Urinary bladder (tissue), 4 donors: Measurements from ENCODE around the gene EVPLL. TPM values are rescaled to one million over a fixed set of nuclear protein-coding genes. Genes with fewer than 3 reads are reported as not detected.
"Not testable (repeated sequence)": the region's sequence is repeated elsewhere in the genome, so short reads cannot be mapped to it uniquely, and the experiment has no call there.

Experiments used
- DNase-seq: peaks from one replicate; pipeline ENCODE4 v3.0.0-alpha.2; 2015; ENCODE audit errors: extremely low spot score
- H3K27ac ChIP-seq: one replicate; pipeline ENCODE4 v1.5.1; 2013; ENCODE audit warnings: low read depth, mild to moderate bottlenecking, moderate library complexity
- H3K36me3 ChIP-seq: one replicate; pipeline ENCODE4 v1.6.1; 2013; ENCODE audit warnings: mild to moderate bottlenecking, moderate library complexity; ENCODE audit not compliant: insufficient read depth
- H3K4me1 ChIP-seq: one replicate; pipeline ENCODE4 v1.6.1; 2013; ENCODE audit warnings: mild to moderate bottlenecking, moderate library complexity; ENCODE audit not compliant: insufficient read depth
- H3K4me3 ChIP-seq: one replicate; pipeline ENCODE4 v1.5.1; 2013; ENCODE audit warnings: low read depth, low read length
- WGBS: extraction: QIAGEN DNeasy Blood & Tissue Kit; methylation state at CpG from one replicate; pipeline ENCODE4 v1.1.7; 2013; 5-methylcytosine and 5-hydroxymethylcytosine counted together
- polyA plus RNA-seq: library from polyadenylated mRNA; stranded (reverse); fragments of 200-250 nt; gene quantifications from one replicate; pipeline ENCODE4 v1.2.3, GENCODE V29; 2013
- total RNA-seq: library from RNA; depleted of rRNA; stranded (reverse); fragments of >200 nt; gene quantifications from one replicate; pipeline ENCODE4 v1.2.3, GENCODE V29; 2014
- donor health status: healthy with polysubstance abuse.
- donor health status: healthy.

The EVPLL gene
- total RNA-seq (0.90 TPM), polyA plus RNA-seq (0.84 TPM)

GRCh38 chr17:18377437-18378204 lies at the start of gene EVPLL:
Gene EVPLL (plus strand): TSS chr17:18377778. CDS start chr17:18380938, 3,160 bp downstream.
- WGBS: 64% methylated on average over 20 of the region's 20 CpGs
- Histone ChIP-seq H3K4me1 (peaks cover 2% of the 10 kb centered on the region), H3K36me3 (no peaks in the 10 kb centered on the region), H3K27ac (peak within 1 kb of the TSS; percentile 81), H3K4me3 (no peak within 1 kb of the TSS)
- peak; percentile 60 for DNase-seq

DNA sequence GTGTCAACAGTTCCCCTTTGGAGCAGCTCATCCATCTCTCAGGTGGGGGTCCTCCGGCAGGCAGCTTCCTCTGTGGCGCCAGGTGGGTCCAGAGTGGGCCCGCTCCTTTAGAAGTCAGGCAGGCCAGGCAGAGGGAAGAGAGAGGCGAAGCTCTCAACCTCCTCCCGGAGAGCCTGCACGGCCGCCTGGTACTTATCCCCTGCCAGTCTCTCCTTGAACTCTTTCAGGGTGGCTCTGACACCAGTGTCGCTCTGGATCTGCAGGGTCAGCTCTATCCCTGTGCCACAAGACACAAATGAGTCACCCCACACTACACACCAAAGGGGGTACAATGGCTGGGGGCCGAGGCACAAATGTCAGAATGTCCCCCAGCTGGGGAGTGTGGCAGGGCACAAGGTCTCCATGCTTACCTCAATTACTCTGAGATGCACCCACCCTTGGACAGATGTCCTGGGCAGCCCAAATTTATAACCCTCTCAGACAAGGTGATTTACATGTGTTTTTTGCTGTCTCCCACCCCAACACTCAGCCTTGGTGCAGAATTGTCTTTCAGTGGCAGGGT lies 48.9 kb upstream of the EVPLL start:
- Histone ChIP-seq H3K27ac (no peak overlapping the region), H3K4me3 (no peak overlapping the region), H3K36me3 (peaks cover 2% of the 10 kb centered on the region), H3K4me1 (no peaks in the 10 kb centered on the region)
- 90% methylated on average over 9 of the region's 9 CpGs for WGBS
- DNase-seq: no peak

GRCh38 chr17:18331879-18332278 lies 45.7 kb upstream of the EVPLL start:
- no peak for DNase-seq
- Histone ChIP-seq H3K36me3 (peaks cover 2% of the 10 kb centered on the region), H3K4me1 (no peaks in the 10 kb centered on the region), H3K27ac (no peak overlapping the region), H3K4me3 (no peak overlapping the region)
- WGBS: 88% methylated on average over 9 of the region's 9 CpGs

DNA sequence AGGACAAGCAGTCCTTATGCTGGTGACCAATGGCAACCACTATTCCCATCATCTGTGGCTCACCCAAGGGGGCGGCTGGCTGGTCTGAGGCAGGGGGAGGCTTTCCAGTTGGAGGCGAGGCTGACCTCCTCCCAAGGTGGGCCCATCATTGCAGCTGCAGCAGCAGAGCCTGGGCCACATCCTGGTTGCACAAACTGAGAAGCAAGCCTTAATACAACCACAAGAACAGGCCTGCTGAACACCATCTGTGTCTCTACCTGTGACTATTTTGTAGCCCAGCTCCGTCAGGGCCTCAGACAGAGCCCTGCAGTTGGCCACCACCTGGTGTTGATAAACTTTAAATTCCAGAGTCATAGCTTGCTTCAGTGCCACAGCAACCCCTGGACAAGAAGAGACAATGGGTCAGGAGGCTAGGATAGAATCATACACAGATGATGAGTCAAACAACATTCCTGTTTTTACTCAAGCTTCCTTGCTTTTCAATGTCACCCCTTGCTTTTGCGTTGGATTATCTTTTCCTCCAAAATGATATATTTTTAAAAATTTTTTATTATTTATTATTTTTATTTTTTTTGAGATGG lies 44.6 kb upstream of the EVPLL start:
- no peaks in the 10 kb centered on the region for H3K4me1 ChIP-seq
- no peak overlapping the region for H3K4me3 ChIP-seq
- no peak overlapping the region for H3K27ac ChIP-seq
- 88% methylated on average over 4 of the region's 4 CpGs for WGBS
- DNase-seq: no peak
- peaks cover 2% of the 10 kb centered on the region for H3K36me3 ChIP-seq

DNA sequence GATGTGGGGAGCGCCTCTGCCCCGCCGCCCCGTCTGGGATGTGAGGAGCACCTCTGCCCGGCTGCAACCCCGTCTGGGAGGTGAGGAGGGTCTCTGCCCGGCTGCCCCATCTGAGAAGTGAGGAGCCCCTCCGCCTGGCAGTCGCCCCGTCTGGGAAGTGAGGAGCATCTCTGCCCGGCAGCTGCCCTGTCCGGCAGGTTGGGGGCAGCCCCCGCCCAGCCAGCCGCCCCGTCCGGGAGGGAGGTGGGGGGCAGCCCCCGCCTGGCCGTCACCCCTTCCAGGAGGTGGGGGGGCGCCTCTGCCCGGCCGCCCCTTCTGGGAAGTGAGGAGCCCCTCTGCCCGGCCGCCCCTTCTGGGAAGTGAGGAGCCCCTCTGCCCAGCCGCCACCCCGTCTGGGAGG lies 39.4 kb upstream of the EVPLL start:
- not testable (repeated sequence) for DNase-seq, H3K4me1 ChIP-seq, H3K36me3 ChIP-seq, H3K4me3 ChIP-seq, H3K27ac ChIP-seq
- WGBS: 96% methylated on average over 24 of the region's 25 CpGs

- H3K36me3 ChIP-seq: no peaks in the 10 kb centered on the region
Observed at GRCh38 chr17:18339933-18340332, 37.6 kb upstream of the EVPLL start.

DNA sequence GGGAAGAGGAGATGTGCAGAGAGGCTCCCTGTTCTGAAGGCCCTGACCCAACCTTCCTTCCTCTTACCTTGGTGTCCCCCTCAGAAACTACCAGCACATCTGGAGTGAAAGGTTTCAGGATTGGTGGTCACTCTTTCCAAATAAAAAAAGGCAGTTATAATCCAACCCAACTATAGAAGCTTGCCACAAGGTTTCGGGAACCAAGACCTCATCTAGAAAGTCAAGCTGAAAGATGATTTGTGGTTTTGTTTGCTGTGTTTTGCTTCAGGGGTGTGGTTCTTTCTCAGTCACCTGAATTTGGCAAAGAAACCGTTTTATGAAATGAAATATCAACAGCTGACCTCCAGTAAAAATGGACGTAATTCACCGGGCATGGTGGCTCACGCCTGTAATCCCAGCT lies 33.6 kb upstream of the EVPLL start:
- WGBS: 91% methylated on average over 5 of the region's 5 CpGs
- Histone ChIP-seq H3K36me3 (peaks cover 2% of the 10 kb centered on the region), H3K27ac (no peak overlapping the region), H3K4me1 (no peaks in the 10 kb centered on the region), H3K4me3 (no peak overlapping the region)
- DNase-seq: no peak

More at GRCh38 chr17:18339933-18340332, 37.6 kb upstream of the EVPLL start:
- H3K4me3 ChIP-seq: no peak overlapping the region
- WGBS: 98% methylated on average over 13 of the region's 13 CpGs
- no peak for DNase-seq
- H3K27ac ChIP-seq: no peak overlapping the region
- no peaks in the 10 kb centered on the region for H3K4me1 ChIP-seq

DNA sequence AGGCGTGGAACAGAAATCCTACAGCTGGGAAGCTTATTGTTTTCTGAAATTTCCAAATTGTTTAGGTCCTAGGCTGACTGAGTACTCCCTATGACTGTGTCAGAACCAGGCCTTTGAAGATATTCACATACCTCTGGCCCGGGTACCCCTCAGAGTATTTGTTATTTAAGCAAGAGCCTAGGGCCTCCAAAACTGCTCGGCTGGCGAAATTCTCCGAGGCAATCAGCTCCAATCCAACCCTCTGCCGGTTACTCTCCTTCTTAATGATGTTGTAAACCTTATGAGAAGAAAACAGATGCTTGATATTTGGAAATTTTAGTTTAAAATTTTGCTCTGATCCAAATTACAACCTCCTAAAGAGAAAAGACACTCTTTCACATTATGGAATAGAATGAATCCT lies 24.0 kb upstream of the EVPLL start:
- Histone ChIP-seq H3K4me1 (no peaks in the 10 kb centered on the region), H3K36me3 (peaks cover 3% of the 10 kb centered on the region), H3K27ac (no peak overlapping the region), H3K4me3 (no peak overlapping the region)
- 93% methylated on average over 6 of the region's 6 CpGs for WGBS
- DNase-seq: no peak

- Histone ChIP-seq H3K4me1 (no peaks in the 10 kb centered on the region), H3K4me3 (no peak overlapping the region), H3K36me3 (peaks cover 3% of the 10 kb centered on the region), H3K27ac (peak overlapping the region; percentile 30)
- no peak for DNase-seq
- WGBS: 84% methylated on average over 10 of the region's 10 CpGs
Observed at GRCh38 chr17:18356624-18357023, 21.0 kb upstream of the EVPLL start.

GRCh38 chr17:18360518-18360917 lies 17.1 kb upstream of the EVPLL start:
- Histone ChIP-seq H3K4me3 (no peak overlapping the region), H3K4me1 (no peaks in the 10 kb centered on the region), H3K27ac (no peak overlapping the region), H3K36me3 (no peaks in the 10 kb centered on the region)
- 92% methylated on average over 8 of the region's 8 CpGs for WGBS
- DNase-seq: no peak

GRCh38 chr17:18361837-18362697 lies 15.5 kb upstream of the EVPLL start:
- peak overlapping the region; percentile 47 for H3K27ac ChIP-seq

DNA sequence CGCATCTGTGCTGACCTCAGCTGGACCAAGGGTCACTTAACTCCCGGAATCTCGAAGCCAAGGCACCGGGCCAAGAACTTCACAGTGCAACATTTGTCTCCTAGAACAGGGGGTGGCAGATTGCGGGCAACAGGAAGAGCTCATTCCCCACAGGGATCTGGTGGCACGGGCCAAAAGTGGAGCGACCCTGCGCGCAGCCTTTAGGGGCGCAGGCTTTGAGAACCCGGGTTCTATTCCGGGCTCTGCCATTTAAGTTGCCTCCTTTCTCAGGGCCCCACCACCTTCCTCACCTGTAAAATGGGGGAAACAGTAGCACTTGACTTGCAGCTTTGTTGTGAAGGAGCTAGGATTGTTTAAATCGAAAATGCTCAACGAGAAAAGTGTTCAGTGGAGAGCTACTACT lies 14.9 kb upstream of the EVPLL start:
- no peak for DNase-seq
- WGBS: 6% methylated on average over 14 of the region's 14 CpGs
- Histone ChIP-seq H3K4me1 (no peaks in the 10 kb centered on the region), H3K36me3 (no peaks in the 10 kb centered on the region), H3K4me3 (peak overlapping the region; percentile 74), H3K27ac (peak overlapping the region; percentile 73)

More at GRCh38 chr17:18361837-18362697, 15.5 kb upstream of the EVPLL start:
- no peaks in the 10 kb centered on the region for H3K4me1 ChIP-seq
- no peak for DNase-seq
- WGBS: 65% methylated on average over 15 of the region's 15 CpGs
- H3K4me3 ChIP-seq: peak overlapping the region; percentile 74
- no peaks in the 10 kb centered on the region for H3K36me3 ChIP-seq
